ENCODE measurements around the gene PRKCH.

PRKCH gene

DNA sequence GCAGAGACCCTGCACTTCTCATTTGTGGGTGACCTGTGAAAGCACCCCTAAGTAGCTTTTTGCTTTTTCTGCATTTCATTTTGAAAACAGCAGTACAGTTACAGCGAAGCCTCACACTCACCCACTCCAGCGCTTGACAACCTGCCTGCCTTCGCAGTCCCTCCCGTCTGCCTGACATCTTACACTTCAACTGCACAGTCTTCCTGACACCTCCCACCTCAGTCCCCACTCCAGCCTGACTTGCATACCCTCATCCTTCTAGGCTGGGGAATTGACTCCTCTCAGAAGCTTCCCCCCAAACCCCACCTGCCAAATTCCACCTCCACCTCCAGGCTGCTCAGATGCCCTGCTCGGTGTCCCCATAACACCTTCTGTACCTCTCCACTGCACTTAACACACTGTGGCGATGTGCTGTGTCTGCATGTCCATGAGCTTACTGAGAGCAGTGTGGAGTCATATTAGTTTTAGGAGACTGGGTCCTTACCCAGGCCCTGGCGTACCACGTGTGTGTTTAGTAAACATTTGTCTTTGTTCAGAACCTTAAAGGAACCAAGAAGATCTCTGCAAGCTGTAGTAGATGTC lies 159.4 kb downstream of the PRKCH start:
- H3K27me3 ChIP-seq (ENCODE audit: insufficient read depth, low read length) = no peaks in the 10 kb centered on the region
- H3K9ac ChIP-seq (ENCODE audit: low read depth, low read length) = no peak overlapping the region
- no peak overlapping the region for H3K27ac ChIP-seq (ENCODE audit: low read length)
- no peaks in the 10 kb centered on the region for H3K36me3 ChIP-seq (ENCODE audit: insufficient read depth, low read depth, low read length)
- H3K4me1 ChIP-seq (ENCODE audit: insufficient read depth, low read length) = no peaks in the 10 kb centered on the region; the same call in 1 of the 2 replicates
- H3K4me3 ChIP-seq (ENCODE audit: low read length) = no peak overlapping the region
- no peaks in the 10 kb centered on the region for H3K9me3 ChIP-seq (ENCODE audit: insufficient read depth, low read depth, low read length)

DNA sequence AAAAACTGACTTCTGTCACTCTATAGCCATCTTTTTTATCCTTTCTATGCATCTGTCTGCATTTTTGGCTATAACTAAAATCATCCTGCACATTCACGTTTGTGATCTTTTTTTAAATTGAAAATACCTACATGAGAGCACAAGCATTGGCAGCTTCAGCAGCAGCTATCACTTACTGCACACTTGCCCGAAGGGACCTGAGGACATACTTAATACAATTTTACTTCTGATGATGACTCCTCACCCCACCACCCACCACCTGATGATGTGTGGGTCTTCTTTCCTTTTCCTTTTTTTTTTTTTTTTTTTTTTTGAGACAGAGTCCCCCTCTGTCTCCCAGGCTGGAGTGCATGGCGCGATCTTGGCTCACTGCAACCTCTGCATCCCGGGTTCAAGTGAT lies 160.3 kb downstream of the PRKCH start:
- H3K4me1 ChIP-seq (ENCODE audit: insufficient read depth, low read length) = no peaks in the 10 kb centered on the region; the same call in 1 of the 2 replicates
- no peaks in the 10 kb centered on the region for H3K9me3 ChIP-seq (ENCODE audit: insufficient read depth, low read depth, low read length)
- no peak overlapping the region for H3K27ac ChIP-seq (ENCODE audit: low read length)
- no peak overlapping the region for H3K9ac ChIP-seq (ENCODE audit: low read depth, low read length)
- no peaks in the 10 kb centered on the region for H3K36me3 ChIP-seq (ENCODE audit: insufficient read depth, low read depth, low read length)
- no peaks in the 10 kb centered on the region for H3K27me3 ChIP-seq (ENCODE audit: insufficient read depth, low read length)
- no peak overlapping the region for H3K4me3 ChIP-seq (ENCODE audit: low read length)

DNA sequence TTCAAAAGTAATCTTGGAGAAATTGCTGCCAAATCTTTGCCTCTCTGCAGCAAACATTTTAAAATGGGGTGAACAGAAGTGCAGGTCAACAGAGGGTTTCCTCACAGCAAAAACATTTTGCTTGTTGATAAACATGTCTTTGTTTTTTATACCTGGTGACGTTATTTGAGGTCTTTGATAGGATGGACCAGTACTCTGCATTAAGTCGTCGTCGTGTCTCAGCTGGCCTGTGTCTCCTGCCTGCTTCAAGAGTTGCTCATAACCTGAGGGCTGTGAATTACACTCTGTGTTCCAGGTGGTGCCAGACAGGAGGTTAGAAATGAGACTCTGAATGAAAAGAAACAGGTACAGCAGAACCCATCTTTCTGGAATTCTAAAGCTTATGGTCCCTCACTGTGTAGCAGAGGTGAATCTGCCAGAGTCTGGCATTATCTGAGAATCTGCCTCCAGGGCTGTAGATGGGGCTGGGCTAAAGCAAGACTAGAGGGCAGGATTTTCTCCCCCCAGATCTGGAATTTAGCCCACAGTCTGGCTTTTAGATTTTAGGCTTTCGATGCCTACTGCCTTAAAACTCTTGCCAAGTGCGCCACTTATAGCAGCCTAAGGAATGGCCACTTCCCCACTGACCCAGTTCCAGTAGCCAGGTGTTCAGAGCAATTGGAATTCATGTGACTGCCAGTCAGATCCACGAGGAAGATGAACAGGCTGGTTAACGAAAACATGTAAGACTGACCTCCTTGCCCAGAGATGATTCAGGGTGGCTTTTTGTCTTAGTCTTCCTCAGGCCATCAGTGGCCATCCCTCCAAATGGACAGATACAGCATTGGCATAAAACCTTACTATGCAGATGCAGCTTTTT lies 161.2 kb downstream of the PRKCH start:
- H3K9me3 ChIP-seq (ENCODE audit: insufficient read depth, low read depth, low read length) = no peaks in the 10 kb centered on the region
- H3K27me3 ChIP-seq (ENCODE audit: insufficient read depth, low read length) = no peaks in the 10 kb centered on the region
- no peaks in the 10 kb centered on the region for H3K36me3 ChIP-seq (ENCODE audit: insufficient read depth, low read depth, low read length)
- no peak overlapping the region for H3K27ac ChIP-seq (ENCODE audit: low read length)
- no peak overlapping the region for H3K4me3 ChIP-seq (ENCODE audit: low read length)
- no peak overlapping the region for H3K9ac ChIP-seq (ENCODE audit: low read depth, low read length)
- H3K4me1 ChIP-seq (ENCODE audit: insufficient read depth, low read length) = no peaks in the 10 kb centered on the region; the same call in 1 of the 2 replicates

DNA sequence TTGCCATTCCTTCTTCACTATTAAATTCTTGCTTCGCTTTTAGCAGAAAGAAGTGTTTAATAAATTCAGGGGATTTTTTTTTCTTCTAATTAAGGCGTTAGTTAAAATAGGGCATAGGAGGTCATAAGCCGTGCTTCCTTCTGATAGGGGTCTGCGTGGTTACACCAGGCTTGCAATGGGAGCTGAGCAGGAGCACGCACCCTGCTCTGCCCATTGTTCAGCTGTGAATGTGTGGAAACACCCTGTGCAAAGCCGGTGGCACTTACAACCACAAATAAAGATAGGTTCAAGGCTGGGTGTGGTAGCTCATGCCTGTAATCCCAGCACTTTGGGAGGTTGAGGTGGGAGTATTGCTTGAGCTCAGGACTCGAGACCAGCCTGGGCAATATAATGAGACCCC lies 162.1 kb downstream of the PRKCH start:
- H3K27ac ChIP-seq (ENCODE audit: low read length) = no peak overlapping the region
- H3K4me3 ChIP-seq (ENCODE audit: low read length) = no peak overlapping the region
- no peak overlapping the region for H3K9ac ChIP-seq (ENCODE audit: low read depth, low read length)
- H3K9me3 ChIP-seq (ENCODE audit: insufficient read depth, low read depth, low read length) = no peaks in the 10 kb centered on the region
- no peaks in the 10 kb centered on the region; the same call in 1 of the 2 replicates for H3K4me1 ChIP-seq (ENCODE audit: insufficient read depth, low read length)
- no peaks in the 10 kb centered on the region for H3K27me3 ChIP-seq (ENCODE audit: insufficient read depth, low read length)
- H3K36me3 ChIP-seq (ENCODE audit: insufficient read depth, low read depth, low read length) = no peaks in the 10 kb centered on the region

DNA sequence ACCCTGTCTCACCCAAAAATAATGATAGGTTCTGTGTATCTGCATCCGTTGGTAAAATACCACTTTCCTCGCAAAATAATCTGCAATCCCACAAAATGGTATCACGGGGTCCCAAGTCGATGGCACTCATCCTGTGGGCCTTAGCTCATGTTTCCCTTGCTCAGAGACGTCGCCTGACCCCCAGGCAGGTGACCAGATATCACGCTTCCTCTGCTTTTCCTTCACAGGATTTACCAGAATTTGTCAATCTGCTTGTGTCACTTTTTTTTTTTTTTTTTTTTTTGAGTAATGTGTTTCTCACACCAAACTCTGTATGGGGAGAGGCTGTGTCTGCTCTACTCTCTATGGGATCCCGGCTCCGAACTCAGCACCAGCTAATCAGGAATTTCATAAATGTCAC lies 162.7 kb downstream of the PRKCH start:
- Histone ChIP-seq H3K9ac (ENCODE audit: low read depth, low read length) (no peak overlapping the region), H3K9me3 (ENCODE audit: insufficient read depth, low read depth, low read length) (no peaks in the 10 kb centered on the region), H3K4me3 (ENCODE audit: low read length) (no peak overlapping the region), H3K27me3 (ENCODE audit: insufficient read depth, low read length) (no peaks in the 10 kb centered on the region), H3K4me1 (ENCODE audit: insufficient read depth, low read length) (no peaks in the 10 kb centered on the region; the same call in 1 of the 2 replicates), H3K27ac (ENCODE audit: low read length) (no peak overlapping the region), H3K36me3 (ENCODE audit: insufficient read depth, low read depth, low read length) (no peaks in the 10 kb centered on the region)

DNA sequence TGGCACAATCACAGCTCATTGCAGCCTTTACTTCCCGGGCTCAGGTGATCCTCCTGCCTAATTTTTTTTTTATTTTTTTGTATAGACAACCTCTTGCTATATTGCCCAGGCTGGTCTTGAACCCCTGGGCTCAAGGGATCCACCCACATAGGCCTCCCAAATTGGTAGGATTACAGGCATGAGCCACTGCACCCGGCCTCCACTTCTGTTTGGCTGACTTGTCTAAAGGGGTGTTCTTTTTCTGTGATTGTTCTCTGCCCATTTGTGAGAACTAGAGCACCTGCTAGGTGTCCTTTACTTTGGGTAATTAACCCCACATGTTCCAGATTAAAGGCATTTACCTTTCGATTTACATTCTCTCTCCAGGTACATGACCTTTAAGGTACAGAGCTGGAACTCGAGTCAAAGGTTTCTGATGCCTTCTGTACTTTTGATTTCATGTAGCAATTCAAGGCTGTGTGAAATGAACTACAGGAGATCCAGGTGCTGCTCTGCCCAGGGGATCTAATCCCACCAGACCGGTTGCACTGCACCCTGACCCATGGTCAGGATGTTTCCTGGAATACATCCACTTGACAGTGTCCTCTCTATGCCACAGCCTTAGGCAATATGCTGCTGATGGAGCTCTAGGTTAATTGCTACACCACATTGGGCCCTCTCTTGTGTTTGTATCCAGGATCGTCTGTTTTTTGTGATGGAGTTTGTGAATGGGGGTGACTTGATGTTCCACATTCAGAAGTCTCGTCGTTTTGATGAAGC lies 163.6 kb downstream of the PRKCH start:
- Histone ChIP-seq H3K27me3 (ENCODE audit: insufficient read depth, low read length) (no peaks in the 10 kb centered on the region), H3K36me3 (ENCODE audit: insufficient read depth, low read depth, low read length) (no peaks in the 10 kb centered on the region), H3K9me3 (ENCODE audit: insufficient read depth, low read depth, low read length) (no peaks in the 10 kb centered on the region), H3K4me3 (ENCODE audit: low read length) (no peak overlapping the region), H3K4me1 (ENCODE audit: insufficient read depth, low read length) (no peaks in the 10 kb centered on the region; the same call in 1 of the 2 replicates), H3K9ac (ENCODE audit: low read depth, low read length) (no peak overlapping the region), H3K27ac (ENCODE audit: low read length) (no peak overlapping the region)

DNA sequence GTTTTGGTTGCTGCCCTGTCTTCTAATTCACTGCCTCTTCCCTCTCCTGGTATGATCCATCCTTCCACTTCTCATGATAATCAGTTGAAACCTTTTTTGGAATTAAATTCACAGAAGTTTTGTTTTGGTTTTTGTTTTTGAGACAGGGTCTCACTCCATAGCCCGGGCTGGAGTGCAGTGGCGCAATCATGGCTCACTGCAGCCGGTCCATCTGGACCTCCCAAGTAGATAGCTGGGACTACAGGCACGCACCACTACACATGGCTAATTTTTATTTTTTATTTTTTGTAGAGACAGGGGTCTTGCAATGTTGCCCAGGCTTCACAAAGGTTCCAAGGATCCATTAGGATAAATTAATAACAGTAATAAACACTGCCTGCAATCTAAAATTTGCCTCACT lies 164.3 kb downstream of the PRKCH start:
- no peaks in the 10 kb centered on the region for H3K27me3 ChIP-seq (ENCODE audit: insufficient read depth, low read length)
- H3K4me1 ChIP-seq (ENCODE audit: insufficient read depth, low read length) = no peaks in the 10 kb centered on the region
- no peak overlapping the region for H3K9ac ChIP-seq (ENCODE audit: low read depth, low read length)
- H3K9me3 ChIP-seq (ENCODE audit: insufficient read depth, low read depth, low read length) = no peaks in the 10 kb centered on the region
- no peak overlapping the region for H3K27ac ChIP-seq (ENCODE audit: low read length)
- no peaks in the 10 kb centered on the region for H3K36me3 ChIP-seq (ENCODE audit: insufficient read depth, low read depth, low read length)
- H3K4me3 ChIP-seq (ENCODE audit: low read length) = no peak overlapping the region

DNA sequence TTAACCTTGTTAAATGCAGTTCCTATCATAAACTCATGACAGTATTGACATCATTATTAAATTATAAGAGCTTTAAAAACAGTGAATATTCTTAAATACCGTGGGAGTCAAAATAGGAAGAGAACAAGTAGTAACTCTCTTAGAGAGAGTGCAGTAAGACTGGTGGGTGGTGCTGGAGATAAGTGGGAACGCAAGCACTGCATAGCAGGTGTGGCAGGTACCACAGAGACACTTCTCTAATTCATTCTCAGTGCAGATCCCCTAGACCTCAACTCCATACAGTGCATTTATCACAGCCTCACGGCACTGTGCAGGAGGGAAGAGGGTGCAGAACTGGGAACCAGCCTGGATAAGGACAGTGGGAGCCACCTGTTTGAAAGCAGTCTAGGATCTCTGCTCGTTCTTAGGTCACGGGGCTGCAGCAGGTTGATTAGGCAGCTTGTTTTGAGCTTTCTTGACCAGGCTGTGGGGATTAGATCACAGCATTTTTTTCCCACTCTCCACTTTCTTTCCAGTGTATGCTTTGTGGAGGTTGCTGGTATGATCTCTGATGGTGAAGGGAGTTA lies 165.6 kb downstream of the PRKCH start:
- H3K4me1 ChIP-seq (ENCODE audit: insufficient read depth, low read length) = no peaks in the 10 kb centered on the region

DNA sequence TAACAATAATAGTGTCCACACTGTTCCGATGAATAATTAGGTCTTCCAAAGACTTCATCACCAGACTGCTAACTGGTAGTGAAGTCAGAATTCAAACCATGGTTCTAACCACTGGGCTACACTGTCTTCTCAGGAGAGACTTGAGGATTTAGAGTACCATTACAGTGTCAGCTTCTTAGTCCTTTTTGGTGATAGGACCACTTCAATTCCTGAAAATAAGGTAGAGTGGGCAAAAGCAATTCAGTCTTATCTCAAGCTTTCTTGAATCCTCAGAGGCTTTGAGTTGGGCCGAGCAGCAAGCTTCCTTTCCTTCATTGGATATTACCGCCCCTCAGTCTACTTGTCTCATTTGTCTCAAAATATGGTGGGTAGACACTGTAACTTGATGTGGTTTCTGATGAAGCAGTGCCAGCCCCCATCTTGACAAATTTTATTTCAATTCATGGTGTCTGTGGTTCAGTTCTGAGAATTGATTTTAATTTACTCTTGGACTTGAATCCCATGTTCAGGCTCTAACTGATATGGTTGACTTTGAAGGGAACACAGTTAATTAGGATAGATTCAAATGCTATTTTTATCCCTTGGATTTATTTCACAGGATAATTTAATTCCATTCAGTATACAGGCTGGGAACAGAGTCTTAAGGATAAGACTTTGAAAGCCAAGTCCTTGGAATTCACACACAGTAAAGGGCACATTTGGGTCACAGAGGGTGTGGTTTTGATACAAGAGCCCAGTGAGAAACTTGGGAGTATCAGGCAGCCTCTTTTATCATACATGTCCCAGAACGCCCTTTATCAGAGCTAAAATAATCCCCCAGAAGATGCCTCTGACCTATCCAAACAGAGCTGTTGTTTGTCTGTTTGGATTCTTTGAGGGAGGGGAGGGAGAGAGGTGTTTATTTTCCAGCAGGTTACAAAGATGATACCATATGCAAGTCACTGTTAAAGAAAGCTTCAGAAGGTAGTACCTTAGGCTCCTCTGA lies 167.3 kb downstream of the PRKCH start:
- H3K9me3 ChIP-seq (ENCODE audit: insufficient read depth, low read depth, low read length) = no peaks in the 10 kb centered on the region
- H3K9ac ChIP-seq (ENCODE audit: low read depth, low read length) = no peak overlapping the region
- no peak overlapping the region for H3K4me3 ChIP-seq (ENCODE audit: low read length)
- no peaks in the 10 kb centered on the region for H3K4me1 ChIP-seq (ENCODE audit: insufficient read depth, low read length)
- no peaks in the 10 kb centered on the region for H3K36me3 ChIP-seq (ENCODE audit: insufficient read depth, low read depth, low read length)
- no peaks in the 10 kb centered on the region for H3K27me3 ChIP-seq (ENCODE audit: insufficient read depth, low read length)
- H3K27ac ChIP-seq (ENCODE audit: low read length) = no peak overlapping the region

More for the DNA sequence above, 165.6 kb downstream of the PRKCH start:
- H3K9ac ChIP-seq (ENCODE audit: low read depth, low read length) = no peak overlapping the region
- H3K4me3 ChIP-seq (ENCODE audit: low read length) = no peak overlapping the region
- no peaks in the 10 kb centered on the region for H3K27me3 ChIP-seq (ENCODE audit: insufficient read depth, low read length)
- no peaks in the 10 kb centered on the region for H3K36me3 ChIP-seq (ENCODE audit: insufficient read depth, low read depth, low read length)
- H3K27ac ChIP-seq (ENCODE audit: low read length) = no peak overlapping the region
- H3K9me3 ChIP-seq (ENCODE audit: insufficient read depth, low read depth, low read length) = no peaks in the 10 kb centered on the region

DNA sequence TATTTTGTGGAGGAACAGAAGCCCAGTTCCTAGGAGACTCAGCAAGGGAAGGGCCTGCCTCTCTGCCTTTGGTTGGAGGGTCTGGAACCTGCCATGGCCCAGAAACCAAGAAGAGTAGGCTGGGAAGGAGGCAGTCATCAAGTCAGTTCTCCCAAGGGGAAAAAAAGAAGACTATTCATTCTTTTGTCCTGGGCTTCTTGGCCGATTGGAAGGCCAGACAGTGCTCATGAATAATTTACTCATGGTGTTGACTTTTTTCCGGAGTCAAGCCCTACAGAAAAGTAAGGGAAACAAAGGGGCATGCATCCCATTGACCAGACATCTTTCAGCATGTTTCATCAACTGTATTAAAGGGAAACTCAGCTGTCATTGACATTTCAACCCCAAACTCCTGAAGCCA lies 168.1 kb downstream of the PRKCH start:
- H3K27ac ChIP-seq (ENCODE audit: low read length) = no peak overlapping the region
- H3K9me3 ChIP-seq (ENCODE audit: insufficient read depth, low read depth, low read length) = no peaks in the 10 kb centered on the region
- no peaks in the 10 kb centered on the region for H3K4me1 ChIP-seq (ENCODE audit: insufficient read depth, low read length)
- H3K9ac ChIP-seq (ENCODE audit: low read depth, low read length) = no peak overlapping the region
- no peak overlapping the region for H3K4me3 ChIP-seq (ENCODE audit: low read length)
- no peaks in the 10 kb centered on the region for H3K27me3 ChIP-seq (ENCODE audit: insufficient read depth, low read length)
- no peaks in the 10 kb centered on the region for H3K36me3 ChIP-seq (ENCODE audit: insufficient read depth, low read depth, low read length)

DNA sequence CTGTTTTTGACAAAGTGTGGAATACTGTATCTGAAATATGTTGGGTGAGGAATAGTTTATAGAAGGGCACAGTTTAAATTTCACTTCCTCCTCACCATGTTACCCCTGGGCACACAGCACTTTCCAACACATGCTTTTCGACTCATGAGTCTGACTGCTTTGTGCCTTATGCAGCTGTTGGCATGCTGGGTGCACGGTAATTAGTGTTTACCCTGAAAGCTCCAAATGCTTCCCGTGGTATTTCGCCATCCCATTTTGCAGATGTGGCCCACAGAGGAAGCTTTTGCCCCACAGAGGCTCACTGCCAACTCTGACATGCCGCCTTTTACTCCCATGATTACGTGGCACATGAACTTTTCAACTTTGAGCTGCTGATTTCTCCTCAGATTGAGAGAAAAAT lies 168.6 kb downstream of the PRKCH start:
- Histone ChIP-seq H3K27ac (ENCODE audit: low read length) (no peak overlapping the region), H3K9me3 (ENCODE audit: insufficient read depth, low read depth, low read length) (no peaks in the 10 kb centered on the region)

More for the DNA sequence above, 168.6 kb downstream of the PRKCH start:
- H3K27me3 ChIP-seq (ENCODE audit: insufficient read depth, low read length) = no peaks in the 10 kb centered on the region
- H3K36me3 ChIP-seq (ENCODE audit: insufficient read depth, low read depth, low read length) = no peaks in the 10 kb centered on the region
- H3K9ac ChIP-seq (ENCODE audit: low read depth, low read length) = no peak overlapping the region
- H3K4me1 ChIP-seq (ENCODE audit: insufficient read depth, low read length) = no peaks in the 10 kb centered on the region
- H3K4me3 ChIP-seq (ENCODE audit: low read length) = no peak overlapping the region

Measured in iPS-20b (cell line).